ENCODE results near the gene SAMMSON.

The SAMMSON gene

DNA sequence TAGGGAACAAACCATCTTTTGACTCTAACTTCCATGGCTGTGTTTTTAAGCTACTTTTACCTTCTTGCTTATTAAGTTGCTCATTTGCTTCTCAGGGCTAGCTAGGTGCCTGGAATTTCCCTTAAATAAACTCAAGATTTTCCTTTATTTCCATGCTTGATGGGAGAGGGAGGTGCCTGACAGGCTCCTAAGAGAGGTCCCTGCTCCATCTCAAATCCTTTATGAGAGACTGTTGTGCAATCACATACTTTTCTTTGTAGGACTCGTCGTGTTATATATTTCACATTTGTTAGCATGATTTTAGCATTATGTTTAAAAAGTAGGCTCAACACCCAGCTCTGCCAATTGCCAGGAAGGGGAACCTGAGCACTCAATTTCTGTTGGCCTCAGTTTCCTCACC lies 95.7 kb downstream of the SAMMSON start:
- no peak for DNase-seq

DNA sequence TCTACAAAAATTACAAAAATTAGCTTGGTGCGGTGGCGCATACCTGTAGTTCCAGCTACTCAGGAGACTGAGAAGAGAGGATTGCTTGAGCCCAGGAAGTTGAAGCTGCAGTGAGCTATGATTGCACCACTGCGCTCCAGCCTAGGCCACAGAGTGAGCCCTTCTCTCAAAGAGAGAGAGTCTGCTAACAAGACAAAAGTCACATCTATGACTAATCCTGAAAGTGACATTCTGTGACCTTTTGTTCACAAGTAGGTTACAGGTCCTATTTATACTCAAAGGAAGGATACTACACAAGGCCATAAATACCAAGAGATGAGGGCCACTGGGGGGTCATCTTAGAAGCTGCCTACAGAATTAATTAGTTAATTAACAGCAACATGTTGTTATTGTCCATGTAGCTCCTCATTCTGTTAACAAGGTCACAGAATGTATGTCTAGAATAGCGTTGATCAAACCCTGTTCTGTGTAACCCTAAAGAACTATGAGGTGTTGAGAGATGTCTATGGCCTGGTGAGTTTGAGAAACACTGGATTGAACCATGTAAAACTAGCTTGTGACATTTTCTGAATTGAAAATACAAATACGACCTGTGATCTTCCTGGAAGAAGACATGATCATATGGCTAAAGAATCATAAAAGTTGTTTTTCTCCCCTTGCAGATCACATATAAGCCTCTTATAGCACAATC lies 97.0 kb downstream of the SAMMSON start:
- no peak for DNase-seq

DNA sequence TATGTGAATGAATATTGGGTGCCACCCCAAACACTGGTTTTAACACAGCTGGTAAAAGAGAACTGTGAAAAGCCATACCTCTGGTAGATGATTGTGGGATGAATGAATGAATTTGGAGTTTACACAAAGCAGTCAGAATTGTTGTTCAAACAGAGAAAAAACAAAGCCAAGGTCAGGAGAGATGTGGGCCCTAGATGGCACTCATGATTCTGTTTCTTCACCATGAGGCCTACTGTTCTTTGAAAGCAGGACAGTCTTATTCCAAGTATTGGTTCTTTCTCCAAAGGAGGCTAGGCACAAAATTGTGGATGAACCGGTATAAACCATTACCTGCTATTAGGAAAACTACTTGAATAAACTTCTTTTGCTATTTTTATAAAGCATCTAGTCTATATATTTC lies 97.6 kb downstream of the SAMMSON start:
- no peak for DNase-seq

DNA sequence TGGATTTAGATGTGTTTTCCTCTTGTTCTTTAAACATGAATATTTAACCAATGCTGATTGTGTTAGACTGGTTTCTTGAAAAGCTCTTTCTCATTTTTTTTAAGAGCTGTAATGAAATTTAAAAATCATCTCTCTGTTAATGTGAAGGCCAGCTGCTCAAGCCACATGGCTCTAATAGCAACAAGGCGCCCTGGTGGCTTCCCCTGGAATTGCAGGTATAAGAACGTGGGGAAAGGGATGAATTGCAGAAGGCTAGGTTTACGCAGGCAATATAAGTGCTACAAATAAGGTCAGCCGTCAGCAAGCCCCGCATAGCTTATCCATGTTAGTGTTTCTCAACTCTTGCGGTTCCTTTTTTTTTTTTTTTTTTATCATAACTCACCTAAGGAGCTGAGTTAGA lies 108.5 kb downstream of the SAMMSON start:
- DNase-seq: no peak

DNA sequence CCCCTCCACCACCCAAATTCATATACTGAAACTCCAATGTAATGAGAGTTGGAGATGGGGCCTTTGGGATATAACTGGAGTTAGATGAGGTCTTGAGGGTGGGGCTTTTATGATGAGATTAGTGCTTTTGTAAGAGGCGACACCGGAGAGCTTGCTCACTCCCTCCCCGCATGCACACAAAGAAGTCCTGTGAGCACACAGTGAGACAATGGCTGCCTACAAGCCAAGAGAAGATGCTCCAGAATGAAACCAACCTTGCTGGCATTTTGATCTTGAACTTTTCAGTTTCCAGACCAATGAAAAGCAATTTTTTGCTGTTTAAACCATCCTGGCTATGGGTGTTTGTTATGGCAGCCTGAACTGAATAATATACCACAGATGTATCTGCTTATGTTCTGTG lies 109.0 kb downstream of the SAMMSON start:
- no peak for DNase-seq

DNA sequence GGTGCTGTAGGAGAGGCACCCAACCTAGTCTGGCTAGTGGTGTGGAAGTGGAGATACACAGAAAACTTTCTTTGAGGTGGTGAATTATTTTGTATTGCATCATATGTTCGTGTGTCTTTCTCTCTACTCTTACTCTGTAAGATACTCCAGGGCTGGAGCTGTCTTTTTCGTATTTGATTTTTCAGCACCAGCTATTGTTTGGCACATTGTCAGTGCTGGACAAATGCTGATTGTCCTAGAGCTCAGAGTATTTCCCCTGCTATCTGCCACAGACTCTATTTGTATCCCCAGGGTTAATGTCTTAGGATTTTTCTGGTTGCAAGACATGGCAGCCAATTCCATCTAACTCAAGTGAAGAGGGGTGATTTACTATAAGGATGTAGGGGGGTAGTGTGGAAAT lies 110.5 kb downstream of the SAMMSON start:
- no peak for DNase-seq

DNA sequence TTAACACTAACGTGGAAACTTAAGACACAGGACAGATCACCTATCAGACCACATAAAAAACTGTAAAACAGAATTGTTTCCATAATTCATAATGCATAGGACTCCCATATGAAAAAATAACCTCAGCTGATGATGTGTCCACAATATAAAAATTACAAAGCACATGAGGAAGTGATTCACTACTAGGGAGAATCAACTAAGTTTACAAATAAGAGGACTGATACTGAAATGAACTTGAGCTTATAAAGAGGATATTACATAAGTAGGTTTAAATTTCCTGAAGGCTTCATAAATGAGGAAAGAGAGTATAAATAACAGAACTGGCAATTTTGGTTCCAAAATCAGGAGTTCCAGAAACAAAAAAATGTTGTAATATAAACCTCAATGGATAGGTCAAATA lies 111.9 kb downstream of the SAMMSON start:
- DNase-seq: no peak

DNA sequence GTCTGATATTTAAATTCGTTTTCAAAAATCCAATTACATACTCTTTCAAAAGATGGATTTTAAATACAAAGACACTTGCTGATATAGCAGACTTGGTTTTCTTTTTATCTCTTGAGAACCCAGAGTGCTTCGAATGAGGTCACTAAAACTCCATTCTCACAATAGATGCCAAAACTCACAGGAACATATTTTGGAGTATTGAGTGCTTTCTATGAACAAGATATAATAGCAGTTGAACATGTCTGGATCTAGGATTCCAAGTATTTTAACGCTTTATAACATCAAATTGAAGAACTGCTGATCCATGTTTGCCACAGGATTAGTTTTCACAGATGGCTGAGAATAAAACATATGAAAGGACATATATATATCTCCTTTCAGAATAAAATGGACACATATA lies 113.2 kb downstream of the SAMMSON start:
- DNase-seq: no peak

DNA sequence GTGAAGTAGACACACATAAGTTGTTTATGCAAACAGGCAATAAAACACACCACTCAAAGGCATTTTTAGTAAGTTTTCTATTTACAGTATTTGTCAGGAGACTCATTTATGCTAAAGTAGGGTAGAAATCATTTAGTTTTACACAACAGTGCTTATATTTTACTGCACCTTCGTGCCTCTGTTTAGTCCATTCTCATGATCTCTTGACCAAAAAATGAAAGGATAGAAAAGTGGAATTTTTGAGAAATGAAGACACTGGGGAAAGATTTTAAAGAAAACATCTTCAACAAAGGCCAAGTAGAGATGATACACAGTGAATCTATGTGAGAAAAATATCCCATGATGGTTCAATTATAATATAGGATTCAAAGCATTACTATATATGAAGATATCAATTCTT lies 114.9 kb downstream of the SAMMSON start:
- DNase-seq: no peak

DNA sequence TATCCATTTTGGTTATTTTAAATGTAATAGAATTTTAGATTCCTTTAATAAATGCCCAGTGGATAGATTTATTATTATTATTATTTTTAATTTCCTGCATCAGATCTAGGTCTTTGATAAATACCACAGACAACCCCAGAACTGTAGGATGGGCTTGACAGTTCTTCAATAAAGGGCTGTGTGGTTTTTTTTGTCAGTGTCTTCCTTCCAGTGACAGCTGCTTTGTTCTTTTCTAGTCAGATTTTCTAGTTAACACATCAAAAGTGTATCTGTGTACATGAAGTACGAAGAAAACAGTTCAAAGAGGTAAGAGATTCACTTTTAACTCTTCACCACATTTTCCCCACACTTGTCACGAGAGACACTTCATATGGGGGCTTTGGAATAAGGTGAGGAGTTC lies 120.3 kb downstream of the SAMMSON start:
- no peak for DNase-seq

Measured in GDM1 (cell line).